Neutrophil (primary cell): ENCODE measurements around the gene VPS51.

Experiments used
- H3K27ac ChIP-seq: fragments of 200-600 bp; sonication (generic); 2 replicates; pipeline ENCODE4 v1.5.1; 2016; ENCODE audit warnings: mild to moderate bottlenecking, moderate library complexity
- H3K27me3 ChIP-seq: fragments of 200-600 bp; sonication (generic); 2 replicates; pipeline ENCODE4 v1.6.0; 2016; ENCODE audit warnings: mild to moderate bottlenecking
- H3K36me3 ChIP-seq: fragments of 200-600 bp; sonication (generic); 2 replicates; pipeline ENCODE4 v1.5.1; 2017
- H3K4me1 ChIP-seq, 2 experiments: fragments of 200-600 bp in 1 of 2; sonication (generic) in 1 of 2; 1 replicate in 1 of 2; 2 replicates in 1 of 2; pipeline versions ENCODE4 v1.5.1 to v1.6.1; 2013 to 2016; ENCODE audit warnings: low read depth in 1 of 2, low read length in 1 of 2, mild to moderate bottlenecking in 1 of 2, moderate library complexity in 1 of 2; ENCODE audit not compliant: control insufficient read depth in 1 of 2, insufficient read depth in 1 of 2
- H3K4me3 ChIP-seq, 2 experiments: fragments of 200-600 bp in 1 of 2; sonication (generic) in 1 of 2; 1 replicate in 1 of 2; 2 replicates in 1 of 2; pipeline ENCODE4 v1.5.1; 2013 to 2016; ENCODE audit warnings: low read depth in 1 of 2, low read length in 1 of 2, mild to moderate bottlenecking in 1 of 2, moderate library complexity in 1 of 2
- H3K9me3 ChIP-seq: fragments of 200-600 bp; sonication (generic); 2 replicates; pipeline ENCODE4 v1.5.1; 2016
- TF ChIP-seq, protein P1 (sequence below): fragments of 200-600 bp; sonication (generic); IDR thresholded peaks from 2 replicates; pipeline ENCODE4 v1.5.1; 2016; ENCODE audit warnings: antibody characterized with exemption

VPS51 gene

DNA sequence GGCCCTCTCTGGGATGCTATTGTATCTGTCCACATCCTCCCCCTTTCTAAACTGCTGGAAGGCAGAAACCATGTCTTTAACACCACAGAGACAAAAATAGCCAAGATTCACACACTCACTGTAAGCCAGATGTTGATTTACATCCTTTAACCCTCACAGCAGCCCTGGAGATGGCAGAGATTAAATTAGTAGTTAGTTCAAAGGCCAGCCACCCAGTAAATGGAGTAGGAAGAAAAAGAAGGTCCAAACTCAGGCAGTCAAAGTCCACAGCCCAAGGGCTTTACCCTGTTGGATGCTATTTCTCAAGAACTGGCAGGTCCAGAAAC is 23.6 kb downstream of the VPS51 start:
- H3K27ac ChIP-seq = peak overlapping the region; percentile 90
- no peaks in the 10 kb centered on the region for H3K9me3 ChIP-seq
- no peak overlapping the region for H3K4me3 ChIP-seq
- H3K4me1 ChIP-seq = peaks cover 44 to 46% of the 10 kb centered on the region in 2 experiments
- peaks cover 2% of the 10 kb centered on the region for H3K27me3 ChIP-seq
- peaks cover 40% of the 10 kb centered on the region for H3K36me3 ChIP-seq
- TF ChIP-seq, protein P1, sequence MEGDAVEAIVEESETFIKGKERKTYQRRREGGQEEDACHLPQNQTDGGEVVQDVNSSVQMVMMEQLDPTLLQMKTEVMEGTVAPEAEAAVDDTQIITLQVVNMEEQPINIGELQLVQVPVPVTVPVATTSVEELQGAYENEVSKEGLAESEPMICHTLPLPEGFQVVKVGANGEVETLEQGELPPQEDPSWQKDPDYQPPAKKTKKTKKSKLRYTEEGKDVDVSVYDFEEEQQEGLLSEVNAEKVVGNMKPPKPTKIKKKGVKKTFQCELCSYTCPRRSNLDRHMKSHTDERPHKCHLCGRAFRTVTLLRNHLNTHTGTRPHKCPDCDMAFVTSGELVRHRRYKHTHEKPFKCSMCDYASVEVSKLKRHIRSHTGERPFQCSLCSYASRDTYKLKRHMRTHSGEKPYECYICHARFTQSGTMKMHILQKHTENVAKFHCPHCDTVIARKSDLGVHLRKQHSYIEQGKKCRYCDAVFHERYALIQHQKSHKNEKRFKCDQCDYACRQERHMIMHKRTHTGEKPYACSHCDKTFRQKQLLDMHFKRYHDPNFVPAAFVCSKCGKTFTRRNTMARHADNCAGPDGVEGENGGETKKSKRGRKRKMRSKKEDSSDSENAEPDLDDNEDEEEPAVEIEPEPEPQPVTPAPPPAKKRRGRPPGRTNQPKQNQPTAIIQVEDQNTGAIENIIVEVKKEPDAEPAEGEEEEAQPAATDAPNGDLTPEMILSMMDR = no peak

DNA sequence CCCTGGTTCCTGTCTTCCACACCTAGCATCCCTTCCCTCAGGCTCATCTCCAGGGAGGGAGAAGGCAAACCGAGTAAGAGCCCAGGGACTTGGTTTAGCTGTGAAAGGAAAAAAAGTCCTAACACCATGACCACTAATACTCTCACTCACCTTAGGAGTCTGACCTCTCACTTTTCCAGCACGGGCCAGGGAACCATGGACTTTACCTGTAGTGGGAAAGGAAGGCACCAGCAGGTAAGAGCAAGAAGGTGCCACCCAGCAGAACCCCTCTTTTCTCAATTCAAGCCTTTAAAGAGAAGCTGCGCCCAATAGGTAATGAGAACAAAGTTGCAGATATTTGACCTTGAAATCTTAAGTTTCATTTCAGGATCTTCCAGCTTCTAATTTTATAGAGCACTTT is 24.8 kb downstream of the VPS51 start:
- Histone ChIP-seq H3K27me3 (no peaks in the 10 kb centered on the region), H3K27ac (peak overlapping the region; percentile 90), H3K4me1 (peaks cover 44 to 46% of the 10 kb centered on the region in 2 experiments), H3K4me3 (peak overlapping the region; percentile 79 to 91), H3K9me3 (no peaks in the 10 kb centered on the region), H3K36me3 (peaks cover 52% of the 10 kb centered on the region)
- TF ChIP-seq, protein P1 = no peak

DNA sequence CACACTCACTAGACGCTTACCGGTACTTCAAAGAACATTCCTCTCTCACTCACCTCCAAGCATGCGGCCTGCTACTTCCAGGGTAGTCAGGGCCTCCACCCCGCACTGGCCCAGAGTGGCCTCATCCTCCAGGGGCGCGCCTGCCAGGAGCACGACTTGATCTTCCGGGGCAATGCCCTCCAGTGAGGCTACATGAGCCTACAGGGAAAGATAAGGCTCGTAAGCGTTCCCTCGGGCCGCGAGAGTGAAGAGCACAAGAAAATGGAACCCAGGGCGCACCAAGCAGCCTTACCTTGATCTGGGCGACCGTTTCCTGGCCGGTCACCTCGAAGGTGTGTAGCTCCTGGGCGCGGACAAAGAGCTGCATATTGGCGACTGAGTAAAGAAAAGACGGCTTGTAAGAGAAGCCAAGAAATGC is 25.4 kb downstream of the VPS51 start:
- Histone ChIP-seq H3K27me3 (no peaks in the 10 kb centered on the region), H3K27ac (peak overlapping the region; percentile 90), H3K36me3 (peaks cover 58% of the 10 kb centered on the region), H3K9me3 (no peaks in the 10 kb centered on the region), H3K4me1 (peaks cover 42 to 43% of the 10 kb centered on the region in 2 experiments), H3K4me3 (peak overlapping the region; percentile 79 to 91)
- TF ChIP-seq, protein P1 = no peak

DNA sequence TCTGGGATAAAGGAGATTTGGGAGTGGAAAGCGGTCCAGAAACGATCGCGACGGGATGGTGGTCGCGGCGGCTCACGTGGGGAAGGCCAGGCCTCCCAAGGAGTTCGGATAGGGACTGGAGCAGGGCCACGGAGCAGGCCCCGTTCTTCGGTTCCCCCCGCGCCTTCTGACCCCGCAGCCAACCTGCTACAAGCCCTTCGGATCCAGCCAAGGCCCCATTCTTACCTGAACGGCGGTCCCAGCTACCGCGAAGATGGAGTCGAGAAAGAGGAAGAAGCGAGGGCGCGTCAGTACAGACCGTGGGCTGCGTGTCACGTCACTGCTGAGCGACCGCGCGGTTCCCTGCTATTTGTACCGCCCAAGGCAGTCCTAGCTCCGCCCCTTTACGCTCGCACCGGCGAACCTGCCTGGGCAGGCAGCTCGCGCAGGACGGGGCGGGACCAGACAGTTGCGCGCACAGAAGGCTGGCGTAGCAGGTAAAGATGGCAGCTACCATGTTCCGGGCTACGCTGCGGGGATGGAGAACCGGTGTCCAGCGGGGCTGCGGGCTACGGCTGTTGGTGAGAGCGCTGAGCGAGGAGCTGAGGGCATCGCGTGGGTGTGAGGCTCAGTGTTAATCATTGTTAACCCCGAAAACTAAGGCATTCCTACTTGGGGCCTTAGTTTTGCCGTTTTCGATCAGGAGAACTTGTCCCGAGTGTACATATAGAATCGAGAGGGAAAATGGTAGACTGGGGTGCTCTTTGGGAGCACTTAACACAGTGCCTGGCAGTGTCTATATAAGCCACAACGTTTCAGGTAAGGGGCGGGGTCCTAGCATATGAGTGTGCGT is 26.1 kb downstream of the VPS51 start, which contains the start of the genes FAU and MRPL49:
TSS of gene FAU (minus strand) at position 270 of the 832 bp plus-strand sequence. CDS start 321 bp downstream, outside the sequence.
TSS of gene MRPL49 (plus strand) at position 457 of the 832 bp plus-strand sequence. CDS start at position 483, 26 bp downstream.
- TF ChIP-seq, protein P1 = no peak
- Histone ChIP-seq H3K27ac (peak within 1 kb of the TSS; percentile 90), H3K4me1 (peaks cover 35 to 37% of the 10 kb centered on the region in 2 experiments), H3K27me3 (no peaks in the 10 kb centered on the region), H3K36me3 (peaks cover 64% of the 10 kb centered on the region), H3K9me3 (no peaks in the 10 kb centered on the region), H3K4me3 (peak within 1 kb of the TSS; percentile 79 to 91)

DNA sequence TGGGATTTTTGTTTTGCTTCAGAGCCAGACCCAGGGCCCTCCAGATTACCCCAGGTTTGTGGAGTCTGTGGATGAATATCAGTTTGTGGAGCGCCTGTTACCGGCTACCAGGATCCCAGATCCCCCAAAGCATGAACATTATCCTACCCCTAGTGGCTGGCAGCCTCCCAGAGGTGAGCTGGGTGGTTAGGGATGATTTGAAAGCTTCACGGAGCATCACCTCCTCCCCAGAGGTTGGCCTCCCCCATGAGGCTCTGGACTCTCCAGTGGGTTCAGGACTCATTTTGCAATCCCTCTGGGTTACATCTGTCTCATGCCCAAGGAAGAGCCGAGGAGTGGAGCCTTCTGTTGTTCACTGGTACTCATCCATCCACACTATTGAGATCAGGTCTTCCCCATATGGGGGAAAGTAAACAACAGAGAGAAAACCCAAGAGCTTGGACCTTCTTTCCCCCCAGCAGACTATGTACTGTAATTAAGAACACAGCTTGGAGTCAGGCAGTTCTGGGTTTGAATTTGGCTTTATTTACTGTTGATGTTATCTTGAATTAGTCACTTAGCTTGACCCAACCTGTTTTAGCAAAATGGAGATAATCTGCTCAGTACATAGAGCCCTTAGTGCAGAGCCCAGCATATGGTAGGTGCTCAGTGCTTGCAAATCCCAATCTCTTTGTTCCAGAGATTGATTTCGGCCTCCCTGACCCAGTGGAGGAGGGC is 28.6 kb downstream of the VPS51 start:
- TF ChIP-seq, protein P1 = no peak
- Histone ChIP-seq H3K27me3 (no peaks in the 10 kb centered on the region), H3K4me1 (peaks cover 24 to 25% of the 10 kb centered on the region in 2 experiments), H3K9me3 (no peaks in the 10 kb centered on the region), H3K27ac (no peak overlapping the region), H3K36me3 (peaks cover 72% of the 10 kb centered on the region), H3K4me3 (no peak overlapping the region)
